ENCODE results near the gene BASP1.
"Not testable (repeated sequence)": the region's sequence is repeated elsewhere in the genome, so short reads cannot be mapped to it uniquely, and the experiment has no call there.

BASP1 gene

DNA sequence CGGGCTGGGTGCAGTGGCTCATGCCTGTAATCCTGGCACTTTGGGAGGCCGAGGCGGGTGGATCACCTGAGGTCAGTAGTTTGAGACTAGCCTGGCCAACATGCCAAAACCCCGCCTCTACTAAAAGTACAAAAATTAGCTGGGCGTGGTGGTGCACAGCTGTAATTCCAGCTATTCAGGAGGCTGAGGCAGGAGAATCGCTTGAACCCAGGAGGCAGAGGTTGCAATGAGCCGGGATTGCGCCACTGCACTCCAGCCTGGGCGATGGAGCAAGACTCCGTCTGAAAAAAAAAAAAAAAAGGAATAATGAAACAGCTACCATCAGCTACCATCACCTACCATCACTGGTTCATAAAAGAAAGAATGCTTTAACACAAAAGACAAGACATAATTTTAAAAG lies 25.9 kb upstream of the BASP1 start:
- DNase-seq, result not testable (repeated sequence)

DNA sequence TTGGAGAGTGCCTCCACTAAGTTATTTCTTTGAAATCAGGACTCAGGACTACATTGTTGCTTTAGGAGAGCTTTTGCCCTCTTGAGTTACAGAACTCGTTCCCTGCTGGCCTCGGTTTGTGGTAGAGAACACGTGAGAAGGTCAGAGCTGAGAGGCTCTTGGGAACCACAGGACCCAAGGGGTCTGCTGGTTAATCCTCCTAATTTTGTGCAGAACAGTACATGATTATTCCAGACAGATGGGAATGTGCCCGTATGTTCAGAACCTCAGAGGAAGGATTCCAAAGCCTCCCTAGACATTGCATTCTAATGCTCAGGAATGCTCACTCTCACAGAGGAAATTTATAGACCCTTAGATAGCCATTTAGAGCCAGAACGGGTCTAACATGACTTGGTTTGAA lies 25.2 kb upstream of the BASP1 start:
- no peak for DNase-seq

DNA sequence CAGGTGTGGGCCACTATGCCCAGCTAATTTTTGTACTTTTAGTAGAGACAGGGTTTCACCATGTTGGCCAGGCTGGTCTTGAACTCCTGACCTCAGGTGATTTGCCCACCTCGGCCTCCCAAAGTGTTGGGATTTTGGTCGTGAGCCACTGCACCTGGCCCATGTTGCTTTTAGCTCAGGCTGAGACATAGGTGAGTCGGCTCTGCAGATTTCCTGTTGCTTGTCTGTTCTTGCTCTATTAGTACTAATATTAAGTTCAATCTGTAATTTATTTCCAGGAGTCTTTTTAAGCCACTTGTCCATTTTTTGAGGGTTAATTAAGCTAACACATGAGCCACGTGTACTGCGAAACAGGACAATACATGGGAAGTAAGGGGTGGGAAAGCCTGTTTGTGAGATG lies 21.4 kb upstream of the BASP1 start:
- DNase-seq, result no peak

DNA sequence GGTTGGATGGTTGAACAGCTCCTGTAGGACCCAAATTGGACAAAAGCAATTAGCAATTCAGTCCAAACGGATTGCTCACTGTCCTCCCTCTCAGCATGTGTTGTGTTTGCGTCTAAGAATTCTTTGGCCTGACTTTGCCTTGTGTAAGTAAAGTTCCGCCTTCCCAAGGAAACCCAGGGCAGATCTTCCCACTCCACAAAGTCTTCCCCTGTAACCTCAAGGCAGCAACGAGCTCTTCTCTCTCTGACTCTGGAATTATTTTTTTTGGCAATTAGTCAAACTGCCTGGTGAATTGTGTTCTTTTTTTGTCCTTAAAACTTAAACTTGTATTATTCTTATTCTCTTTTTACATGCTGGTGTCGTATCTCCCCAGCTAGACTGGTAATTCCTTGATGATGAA lies 20.7 kb upstream of the BASP1 start:
- DNase-seq, result no peak

DNA sequence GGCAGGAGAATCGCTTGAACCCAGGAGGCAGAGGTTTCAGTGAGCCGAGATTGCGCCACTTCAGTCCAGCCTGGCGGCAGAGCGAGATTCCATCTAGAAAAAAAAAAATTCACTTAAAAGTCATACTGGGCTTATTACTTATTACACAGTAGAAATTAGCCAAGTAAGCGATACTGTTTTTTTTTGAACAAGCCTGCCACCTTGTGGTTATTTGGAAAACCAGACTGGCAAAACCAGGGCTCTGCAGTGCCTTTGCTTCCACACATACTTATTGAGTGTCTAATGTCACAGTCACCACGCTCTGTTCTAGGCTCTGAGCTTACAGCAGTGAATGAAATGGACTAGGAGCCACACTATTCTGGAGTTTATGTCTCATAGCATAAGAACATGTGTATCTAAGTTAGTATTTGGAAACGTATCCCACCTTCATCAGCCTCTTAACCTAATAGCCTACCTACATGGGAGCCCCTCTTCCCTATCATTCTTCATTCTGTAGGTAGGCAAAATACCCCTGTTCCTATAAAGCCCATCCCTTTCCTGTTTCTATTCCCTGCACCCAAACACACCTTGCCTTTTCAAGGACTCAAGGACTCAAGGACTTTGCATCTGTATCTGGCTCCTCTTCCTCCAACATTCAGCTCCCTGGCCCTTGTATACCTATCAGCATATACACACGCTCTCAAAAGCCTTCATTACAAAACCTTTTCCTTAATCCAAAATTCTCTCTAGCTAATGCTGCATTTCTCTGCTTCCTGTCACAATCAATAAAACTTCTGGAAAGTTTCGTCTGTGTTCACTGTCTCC lies 13.9 kb upstream of the BASP1 start:
- DNase-seq, result no peak

DNA sequence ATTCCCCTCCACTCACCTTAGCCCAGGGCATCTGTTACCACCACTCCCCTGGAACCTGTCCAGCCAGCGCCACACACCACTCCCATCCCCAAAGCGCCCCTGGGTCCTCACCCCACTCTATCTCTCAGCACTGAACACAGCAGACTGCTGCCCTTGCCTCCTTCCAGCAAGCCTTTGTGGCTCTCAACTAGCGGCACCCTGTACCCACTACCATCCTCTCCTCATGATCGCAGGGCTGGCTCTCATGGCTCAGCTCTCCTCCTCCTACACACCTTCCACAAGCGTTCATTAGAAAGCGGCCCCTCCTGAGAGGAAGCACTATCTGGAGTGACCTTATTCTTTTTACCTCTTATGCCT lies 13.3 kb upstream of the BASP1 start:
- DNase-seq, result no peak

DNA sequence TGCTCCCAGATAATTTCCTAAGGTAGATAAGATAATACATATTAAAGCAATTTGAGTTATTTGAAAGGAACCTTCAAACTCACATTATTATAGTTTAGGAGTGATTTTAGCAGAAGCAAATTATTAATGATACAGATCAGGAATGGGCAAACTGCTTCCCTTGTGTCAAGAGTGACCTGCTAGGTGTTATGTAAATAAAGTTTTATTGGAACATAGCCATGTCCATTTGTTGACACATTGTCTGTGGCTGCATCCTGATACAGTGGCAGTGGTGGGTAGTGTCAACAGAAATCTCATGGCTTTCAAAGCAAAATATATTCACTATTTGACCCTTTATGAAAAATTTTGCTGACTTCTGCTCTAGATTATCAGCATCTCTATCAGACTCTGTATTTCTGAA lies 11.4 kb upstream of the BASP1 start:
- no peak for DNase-seq

DNA sequence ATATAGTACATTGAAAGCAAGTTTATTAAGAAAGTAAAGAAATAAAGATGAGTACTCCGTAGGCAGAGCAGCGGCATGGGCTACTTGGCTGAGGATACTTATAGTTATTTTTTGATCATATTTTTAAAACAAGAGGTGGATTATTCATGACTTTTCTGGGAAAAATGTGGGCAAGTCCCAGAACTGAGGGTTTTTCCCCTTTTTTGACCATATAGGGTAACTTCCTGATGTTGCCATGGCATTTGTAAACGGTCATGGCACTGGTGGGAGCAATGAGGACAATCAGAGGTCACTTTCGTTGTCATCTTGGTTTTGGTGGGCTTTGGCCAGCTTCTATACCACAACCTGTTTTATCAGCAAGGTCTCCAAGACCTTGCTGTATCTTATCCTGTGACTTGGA lies 5.2 kb upstream of the BASP1 start:
- DNase-seq, result no peak

DNA sequence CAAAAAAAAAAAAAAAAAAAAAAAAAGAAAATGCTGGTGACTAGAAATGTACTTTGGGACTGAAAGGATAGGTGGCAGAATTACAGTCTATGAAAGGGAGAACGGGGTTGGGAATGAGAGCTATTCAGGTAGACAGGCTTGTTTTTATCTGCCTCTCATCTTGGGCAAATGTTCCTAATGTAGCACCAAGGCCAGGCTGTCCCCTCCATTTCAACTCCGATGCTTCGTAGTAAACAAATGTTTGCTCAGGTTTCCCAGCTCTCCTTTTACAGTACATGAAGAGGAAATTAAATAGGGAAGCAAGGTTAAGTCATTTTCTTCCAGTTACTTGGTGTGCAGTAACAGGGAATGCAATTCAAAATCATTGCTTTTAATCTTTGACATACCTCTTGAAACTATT lies 4.4 kb upstream of the BASP1 start:
- DNase-seq, result no peak

DNA sequence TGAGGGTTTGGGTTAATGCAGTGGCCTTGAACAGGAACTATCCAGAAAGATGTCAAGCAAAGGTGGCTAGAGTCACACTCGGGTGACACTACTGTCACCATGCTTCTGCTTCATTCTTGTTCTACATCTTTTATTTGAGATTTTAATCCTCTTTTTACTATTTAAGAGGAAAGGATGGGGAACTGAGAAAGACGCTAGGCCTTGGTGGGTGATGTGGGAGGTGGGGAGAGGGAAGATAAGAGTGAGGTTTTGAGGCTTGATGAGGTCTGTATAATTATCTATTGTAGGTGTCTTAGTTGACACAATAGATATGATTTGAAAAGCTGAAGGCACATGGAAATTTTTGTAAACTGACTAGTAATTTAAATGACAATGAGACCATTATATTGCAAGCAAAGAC lies 3.5 kb upstream of the BASP1 start:
- no peak for DNase-seq

DNA sequence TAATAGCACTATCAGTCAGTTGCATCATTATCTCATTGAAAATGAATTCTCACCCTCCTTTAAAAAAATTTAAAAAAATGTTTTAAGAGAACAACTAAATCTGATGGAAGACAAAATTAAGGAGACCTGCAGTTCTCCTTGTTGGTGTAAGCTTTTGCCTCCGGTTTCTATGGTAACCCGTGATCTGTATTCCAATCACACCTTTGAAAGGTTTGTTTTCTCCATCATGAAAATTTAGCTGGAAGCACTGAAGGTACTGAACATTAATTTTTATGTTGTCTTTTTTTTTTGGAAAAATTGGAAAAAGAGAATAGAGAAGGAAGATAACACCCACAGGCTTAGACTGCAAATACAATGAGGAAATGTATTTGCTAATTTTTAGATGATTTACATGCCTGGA lies 2.5 kb upstream of the BASP1 start:
- DNase-seq, result no peak

DNA sequence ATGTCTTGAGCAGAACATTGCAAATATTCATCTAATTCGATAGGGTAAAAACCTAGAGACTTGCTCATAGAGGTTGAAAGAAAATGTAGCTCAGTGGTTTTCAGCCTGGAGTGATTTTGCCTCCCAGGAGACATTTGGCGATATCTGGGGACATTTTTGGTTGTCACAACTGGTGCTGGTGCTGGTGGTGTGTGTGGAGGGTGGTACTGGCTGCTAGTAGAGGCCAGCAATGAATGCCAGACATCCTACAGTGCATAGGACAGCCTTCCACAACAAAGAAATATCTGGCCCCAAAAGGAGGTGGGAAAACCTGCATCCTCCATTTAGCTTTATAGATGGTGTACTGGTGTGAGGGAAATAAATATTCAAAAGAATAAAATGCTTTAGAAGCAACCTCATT lies 2.1 kb upstream of the BASP1 start:
- DNase-seq, result no peak

DNA sequence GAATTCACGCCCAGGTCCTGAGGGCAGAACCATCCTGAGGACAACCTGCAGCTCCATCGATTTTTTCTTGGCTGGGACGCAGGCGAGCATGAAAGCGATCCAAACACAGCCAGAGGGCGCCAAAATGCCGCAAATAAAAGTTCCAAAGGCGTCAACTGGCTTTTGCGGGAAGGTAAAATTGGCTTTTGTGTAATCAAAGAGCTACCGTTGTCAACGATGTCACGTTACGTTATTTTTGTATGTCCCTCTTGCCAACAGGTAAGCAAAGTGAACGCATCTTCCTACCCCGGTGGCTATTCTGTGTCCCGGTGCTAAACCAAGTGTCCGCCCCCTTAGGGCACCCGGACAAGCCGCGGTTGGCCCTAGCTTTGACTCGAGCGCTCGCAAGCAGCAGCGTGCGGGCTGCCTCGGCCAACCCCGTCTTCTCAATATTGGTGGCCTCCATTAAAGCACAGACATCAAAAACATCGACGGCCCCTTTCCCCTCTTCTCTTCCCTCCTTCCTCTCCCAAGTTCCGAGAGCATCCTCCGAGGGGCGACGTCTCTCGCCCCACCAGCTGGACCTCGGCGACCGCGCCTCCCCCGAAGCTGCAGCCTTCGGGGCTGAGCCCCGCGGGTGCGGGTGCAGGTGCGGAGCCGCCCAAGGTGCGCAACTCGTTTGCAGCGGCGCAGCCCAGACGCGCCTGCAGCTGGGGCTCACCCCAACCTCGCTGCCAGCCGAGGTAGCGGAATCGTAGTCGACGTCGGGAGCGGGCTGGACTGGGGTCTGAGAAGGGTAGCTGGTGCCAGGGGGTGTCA lies 1.1 kb upstream of the BASP1 start:
- no peak for DNase-seq

DNA sequence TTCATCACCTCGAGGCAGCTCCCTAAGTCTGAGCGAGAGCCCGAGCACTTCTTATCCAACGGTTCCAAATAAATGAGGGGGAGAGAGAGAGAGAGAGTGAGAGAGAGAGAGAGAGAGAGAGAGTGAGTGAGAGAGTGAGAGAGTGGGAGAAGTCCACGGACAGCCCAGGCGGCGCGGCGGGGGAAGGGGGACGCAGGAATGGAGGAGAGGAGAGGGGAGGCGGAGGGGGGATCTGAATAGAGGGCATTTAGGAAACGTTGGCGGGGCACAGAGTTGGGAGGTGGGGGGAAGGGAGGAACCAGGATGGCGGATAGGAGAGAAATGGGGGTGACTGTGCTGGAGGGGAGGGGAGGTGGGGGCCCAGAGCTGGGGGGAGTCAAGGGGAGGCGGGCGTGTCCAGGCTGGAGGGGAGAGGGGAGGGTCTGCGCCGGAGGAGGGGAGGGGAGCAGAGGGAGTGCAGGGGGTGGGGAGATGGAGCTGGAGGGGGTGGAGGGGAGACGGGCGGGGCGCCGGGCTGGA lies 398 bp upstream of the BASP1 start:
- DNase-seq, result no peak

DNA sequence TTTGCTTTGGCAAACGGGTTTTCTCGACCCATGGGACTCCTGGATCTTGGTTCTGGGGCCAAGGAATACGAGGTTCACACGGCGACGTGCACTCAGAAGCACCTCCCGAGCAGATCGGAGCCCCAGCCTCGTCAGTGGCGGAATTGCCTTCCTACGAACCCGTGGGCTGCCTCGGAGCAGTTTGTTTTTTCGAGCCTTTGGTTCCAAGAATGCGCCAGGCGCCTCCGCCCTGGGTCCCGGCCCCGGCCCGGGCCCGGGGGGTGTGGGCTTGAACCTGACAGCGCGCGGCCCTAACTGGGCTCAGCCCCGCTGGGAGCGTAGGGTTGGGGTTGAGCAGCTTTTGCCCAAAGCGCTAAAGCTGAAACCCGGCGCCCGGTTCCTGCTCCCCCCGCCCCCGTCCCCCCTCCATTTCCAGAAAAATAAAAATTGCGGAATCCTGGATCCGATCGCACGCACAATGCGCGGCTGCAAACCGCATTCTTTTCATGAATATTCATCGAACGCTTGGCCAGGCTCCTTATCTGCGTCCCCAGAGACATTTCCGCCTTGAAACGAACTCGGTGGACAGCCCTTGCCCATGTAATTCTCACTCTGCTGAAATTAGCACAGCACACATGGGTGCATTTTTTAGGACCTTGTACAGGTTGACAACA lies 1.0 kb downstream of the BASP1 start:
- DNase-seq, result no peak

DNA sequence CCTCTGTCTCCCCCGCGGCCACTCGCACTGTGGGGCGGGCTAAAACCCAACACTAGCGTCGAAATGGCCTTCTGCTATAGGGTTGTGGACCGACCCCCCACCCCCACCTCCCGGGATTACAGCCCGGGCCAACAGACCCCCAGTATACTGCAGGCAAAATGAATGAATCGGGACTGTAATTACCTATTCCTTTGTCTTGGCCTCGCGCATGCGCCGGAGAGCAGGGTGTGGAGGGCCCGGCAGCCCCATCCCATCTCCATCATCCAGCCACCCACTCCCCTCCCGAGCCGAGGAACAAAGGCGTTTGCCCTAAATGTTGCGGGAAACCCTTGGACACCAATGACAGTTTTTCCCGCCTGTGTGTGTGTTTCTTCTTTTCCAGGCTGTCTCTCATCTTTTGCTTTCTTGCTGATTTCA lies 1.6 kb downstream of the BASP1 start:
- no peak for DNase-seq

DNA sequence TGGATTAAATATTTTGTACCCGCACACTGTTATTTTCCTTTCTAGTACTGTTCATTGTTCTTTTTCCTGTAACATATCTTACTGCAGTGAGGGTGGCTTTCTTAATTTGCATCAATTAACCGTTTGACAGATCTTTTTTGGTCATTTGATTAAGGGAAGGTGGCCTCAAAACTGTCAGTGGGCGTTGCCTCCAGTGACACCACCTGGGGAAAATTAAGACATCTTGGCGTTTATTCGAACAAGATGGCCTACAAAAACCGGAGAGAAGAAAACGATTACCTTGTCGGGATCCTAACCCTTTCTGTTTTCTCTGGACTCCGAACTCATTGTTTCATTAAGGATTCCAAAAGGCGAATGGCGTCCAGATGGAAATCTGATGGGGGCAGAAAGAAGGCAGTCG lies 2.0 kb downstream of the BASP1 start:
- DNase-seq, result no peak

DNA sequence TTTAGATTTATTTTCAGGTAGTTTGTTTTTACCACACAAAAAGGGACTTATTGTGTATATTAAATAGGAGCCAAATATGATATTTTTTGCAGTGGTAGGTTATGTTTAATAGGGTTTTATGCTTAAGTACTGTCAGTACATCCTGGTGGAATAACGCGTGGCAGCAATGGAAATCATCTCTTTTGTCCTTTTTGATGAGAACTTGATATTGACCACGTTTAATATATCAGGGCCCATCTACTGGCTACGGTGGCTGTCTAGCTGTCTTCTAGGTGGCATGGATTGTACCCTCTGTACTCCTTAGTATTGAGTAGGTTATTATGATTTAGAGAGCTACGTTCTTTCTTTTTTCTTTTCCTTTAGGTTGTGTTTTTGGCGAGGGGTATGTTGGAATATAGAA lies 2.6 kb downstream of the BASP1 start:
- no peak for DNase-seq

DNA sequence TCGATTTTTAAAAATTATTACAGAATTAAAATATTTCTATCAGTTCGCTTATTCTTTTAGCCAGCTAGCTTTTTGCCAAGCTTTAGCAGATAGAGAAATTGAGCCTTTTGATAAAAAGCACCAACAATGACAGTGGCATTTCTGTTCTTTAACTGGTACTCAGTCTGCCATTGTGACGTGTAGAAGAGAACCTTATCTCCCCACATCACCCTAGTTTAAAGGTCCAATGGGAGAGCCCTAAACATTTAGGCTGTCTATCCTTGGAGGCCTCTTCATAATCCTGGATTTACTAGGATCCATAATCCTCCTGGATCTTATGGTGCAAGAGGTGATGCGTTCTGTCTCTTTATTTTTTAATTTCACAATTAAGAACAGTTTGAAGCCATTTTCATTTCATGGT lies 3.0 kb downstream of the BASP1 start:
- DNase-seq, result no peak

DNA sequence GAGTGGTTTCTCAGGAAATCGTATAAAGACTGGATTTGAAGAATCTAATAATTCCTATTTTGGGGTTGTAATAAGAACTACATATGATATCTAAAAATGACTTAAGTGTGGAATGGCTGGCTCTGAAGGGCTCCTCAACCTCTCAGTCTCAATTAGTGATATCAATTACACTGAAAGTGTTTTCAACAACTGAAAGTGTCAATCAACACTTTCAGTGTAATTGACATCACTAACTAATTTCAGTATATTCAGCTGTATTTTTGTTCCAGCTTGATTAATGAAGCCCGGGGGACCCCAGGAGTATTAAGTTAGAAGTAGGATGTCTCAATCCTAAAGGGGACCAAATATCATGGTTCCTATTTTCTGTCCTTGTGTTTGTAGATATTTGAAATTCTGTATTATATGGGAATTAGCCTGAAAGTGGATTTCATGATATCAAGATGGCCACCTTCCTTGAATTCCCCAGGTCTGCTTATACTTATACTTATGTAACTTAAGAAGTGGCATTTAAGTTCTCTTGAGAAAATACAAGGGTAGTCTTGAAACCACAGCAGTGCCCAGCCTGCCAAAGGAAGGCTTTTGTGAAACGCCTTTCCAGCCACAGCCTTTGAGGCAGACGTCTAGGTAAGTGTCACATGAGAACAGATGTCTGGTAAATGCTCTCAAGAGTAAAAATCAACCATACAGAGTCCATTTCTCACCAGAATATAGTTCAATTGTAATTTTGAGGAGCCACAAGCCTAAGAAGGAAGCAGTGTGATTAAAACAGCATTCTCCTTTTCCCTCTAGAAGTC lies 4.6 kb downstream of the BASP1 start:
- no peak for DNase-seq

DNA sequence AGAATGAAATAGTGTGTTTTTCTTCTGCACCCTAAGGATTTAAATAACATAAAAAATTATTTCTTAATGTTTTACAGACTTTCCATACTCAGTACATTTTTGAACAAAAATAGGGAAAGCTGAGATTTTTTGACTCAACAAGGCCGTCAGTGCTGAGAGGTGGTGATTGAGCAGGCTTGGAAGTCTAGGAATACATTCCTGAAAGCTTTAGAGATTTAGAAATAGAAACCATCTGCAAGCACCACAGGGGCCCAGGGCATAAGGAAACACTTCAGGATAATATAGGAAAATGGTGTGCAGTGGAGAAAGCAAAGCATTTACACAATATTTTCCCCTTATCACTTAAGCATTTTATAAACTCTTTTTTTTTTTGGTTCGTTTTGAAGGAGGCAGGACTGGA lies 5.2 kb downstream of the BASP1 start:
- DNase-seq, result no peak

DNA sequence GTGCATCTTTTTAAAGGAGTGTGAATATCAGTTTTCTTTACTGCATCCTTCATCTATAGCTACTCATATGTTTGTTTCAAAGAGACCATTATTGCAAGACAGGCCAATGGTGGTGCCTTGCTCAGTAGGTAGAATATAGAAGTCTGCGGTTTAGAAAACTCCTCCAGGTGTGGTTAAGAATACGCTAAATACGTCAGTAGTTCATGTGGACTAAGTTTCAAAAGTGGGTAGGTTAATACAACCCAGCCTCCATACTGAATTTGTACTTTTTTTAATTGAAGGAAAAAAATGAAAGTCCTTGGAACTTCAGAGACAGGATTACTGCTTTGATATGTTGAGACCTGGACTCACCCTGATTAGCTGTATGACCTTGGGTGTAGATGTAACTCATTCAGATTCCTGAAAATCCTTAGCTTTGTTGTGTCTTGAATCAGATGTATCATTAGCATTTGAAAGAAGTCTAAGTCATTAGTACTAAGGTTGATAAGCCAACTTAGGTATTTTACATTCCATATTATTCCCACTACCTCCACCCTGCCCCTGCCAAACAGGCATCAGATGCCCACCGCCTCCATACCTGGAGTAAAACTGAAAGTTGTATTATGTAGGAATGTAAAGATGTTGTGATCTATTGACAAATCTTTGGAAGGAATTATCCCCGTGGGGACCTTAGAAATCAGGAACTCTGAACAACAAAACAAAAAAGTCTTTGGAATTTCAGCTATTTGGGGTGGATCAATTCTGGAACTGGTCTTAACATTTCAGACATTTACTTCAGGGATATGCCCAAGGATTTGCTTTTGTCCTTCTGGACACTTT lies 6.1 kb downstream of the BASP1 start:
- no peak for DNase-seq

Measured in GOT3 (cell line).